Measurements from ENCODE around the gene LIN9. TPM values are rescaled to one million over a fixed set of nuclear protein-coding genes. Genes with fewer than 3 reads are reported as not detected.

The LIN9 gene
- total RNA-seq, 4 donors from 2014 or later: 0.59 to 15.1 (median 3.9) TPM

- no peak for TF ChIP-seq POLR2A (IDR thresholded peaks at IDR 0.05)
- TF ChIP-seq, protein P1, sequence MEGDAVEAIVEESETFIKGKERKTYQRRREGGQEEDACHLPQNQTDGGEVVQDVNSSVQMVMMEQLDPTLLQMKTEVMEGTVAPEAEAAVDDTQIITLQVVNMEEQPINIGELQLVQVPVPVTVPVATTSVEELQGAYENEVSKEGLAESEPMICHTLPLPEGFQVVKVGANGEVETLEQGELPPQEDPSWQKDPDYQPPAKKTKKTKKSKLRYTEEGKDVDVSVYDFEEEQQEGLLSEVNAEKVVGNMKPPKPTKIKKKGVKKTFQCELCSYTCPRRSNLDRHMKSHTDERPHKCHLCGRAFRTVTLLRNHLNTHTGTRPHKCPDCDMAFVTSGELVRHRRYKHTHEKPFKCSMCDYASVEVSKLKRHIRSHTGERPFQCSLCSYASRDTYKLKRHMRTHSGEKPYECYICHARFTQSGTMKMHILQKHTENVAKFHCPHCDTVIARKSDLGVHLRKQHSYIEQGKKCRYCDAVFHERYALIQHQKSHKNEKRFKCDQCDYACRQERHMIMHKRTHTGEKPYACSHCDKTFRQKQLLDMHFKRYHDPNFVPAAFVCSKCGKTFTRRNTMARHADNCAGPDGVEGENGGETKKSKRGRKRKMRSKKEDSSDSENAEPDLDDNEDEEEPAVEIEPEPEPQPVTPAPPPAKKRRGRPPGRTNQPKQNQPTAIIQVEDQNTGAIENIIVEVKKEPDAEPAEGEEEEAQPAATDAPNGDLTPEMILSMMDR (IDR thresholded peaks at IDR 0.05): no peak
- Histone ChIP-seq H3K4me1 (no peaks in the 10 kb centered on the region), H3K4me3 (peak overlapping the region; percentile 68 to 73), H3K27ac (peak overlapping the region; percentile 85 to 90), H3K36me3 (no peaks in the 10 kb centered on the region), H3K9me3 (no peaks in the 10 kb centered on the region), H3K27me3 (no peaks in the 10 kb centered on the region)
- DNase-seq: no peak
- intact Hi-C loops (cut with DNase I; ENCODE audit: low total_unique reads): no loop called here
These were observed 121.6 kb downstream of the LIN9 start for GRCh38 chr1:226187380-226187779.

GRCh38 chr1:226187019-226187322 is 122.0 kb downstream of the LIN9 start:
- Histone ChIP-seq H3K27ac (peak overlapping the region; percentile 85 to 90), H3K4me1 (peaks cover 0 to 4% of the 10 kb centered on the region in 2 donors), H3K4me3 (peak overlapping the region; percentile 68 to 73), H3K27me3 (no peaks in the 10 kb centered on the region), H3K36me3 (no peaks in the 10 kb centered on the region), H3K9me3 (no peaks in the 10 kb centered on the region)
- DNase-seq: no peak
- intact Hi-C loops (cut with DNase I; ENCODE audit: low total_unique reads): no loop called here
- TF ChIP-seq POLR2A (IDR thresholded peaks at IDR 0.05): no peak
- TF ChIP-seq, protein P1 (IDR thresholded peaks at IDR 0.05): no peak

DNA sequence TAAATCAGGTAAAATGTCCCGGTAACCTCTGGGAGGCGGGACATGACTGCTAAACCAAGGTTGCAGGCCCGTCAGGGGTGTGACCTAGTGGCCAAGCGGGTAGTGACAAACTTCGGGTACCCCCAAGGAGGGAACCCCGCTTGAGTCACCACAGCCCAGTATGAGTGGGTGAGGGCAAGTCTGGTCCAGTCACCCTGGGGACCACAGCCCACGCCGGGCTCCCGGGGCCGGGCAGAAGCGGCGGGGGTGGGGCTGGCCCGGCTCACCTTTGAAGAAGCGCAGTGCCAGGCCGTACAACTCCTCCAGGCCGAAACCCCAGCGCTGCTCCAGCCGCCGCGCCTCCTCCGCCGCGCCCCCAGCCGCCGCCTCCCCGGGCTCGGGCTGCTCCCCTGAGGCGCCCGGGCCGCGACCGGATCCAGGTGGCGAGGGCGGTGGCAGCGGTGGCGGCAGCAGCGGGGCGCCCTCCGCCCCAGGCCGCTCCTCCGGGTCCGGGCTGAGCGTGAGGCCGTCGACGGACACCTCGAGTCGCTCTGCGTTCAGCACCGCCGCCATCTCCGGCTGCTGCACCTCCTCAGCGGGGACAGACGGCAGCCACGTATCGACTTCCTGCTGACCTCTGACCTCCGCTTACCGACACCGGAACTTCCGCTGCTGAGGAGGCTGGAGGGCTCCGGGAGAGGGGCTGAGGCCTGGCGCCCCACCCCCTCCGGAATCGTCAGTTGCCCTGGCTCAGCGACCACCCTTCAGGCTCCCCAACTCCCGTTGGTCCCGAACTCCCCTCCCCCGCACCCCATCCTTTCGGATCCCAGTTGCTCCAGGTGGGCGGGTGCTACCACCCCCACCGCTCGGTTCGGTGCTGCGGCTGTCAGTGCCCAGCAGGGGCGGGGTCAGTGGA is 122.6 kb downstream of the LIN9 start, which contains the start of gene ACBD3:
ACBD3 (minus strand) TSS at position 618 of the 895 bp plus-strand sequence; CDS start at position 552, 66 bp downstream.
- Histone ChIP-seq H3K36me3 (no peaks in the 10 kb centered on the region), H3K9me3 (no peaks in the 10 kb centered on the region), H3K4me1 (peaks cover 0 to 6% of the 10 kb centered on the region in 2 donors), H3K27me3 (no peaks in the 10 kb centered on the region), H3K27ac (peak within 1 kb of the TSS; percentile 85 to 90), H3K4me3 (peak within 1 kb of the TSS; percentile 68 to 73)
- peak; percentile 64 to 92 for TF ChIP-seq POLR2A (IDR thresholded peaks at IDR 0.05)
- TF ChIP-seq, protein P1 (IDR thresholded peaks at IDR 0.05): peak in 2 of 4 experiments; percentile 29 to 33
- peak; percentile 87 to 89 for DNase-seq
- intact Hi-C loops (cut with DNase I; ENCODE audit: low total_unique reads): no loop called here

DNA sequence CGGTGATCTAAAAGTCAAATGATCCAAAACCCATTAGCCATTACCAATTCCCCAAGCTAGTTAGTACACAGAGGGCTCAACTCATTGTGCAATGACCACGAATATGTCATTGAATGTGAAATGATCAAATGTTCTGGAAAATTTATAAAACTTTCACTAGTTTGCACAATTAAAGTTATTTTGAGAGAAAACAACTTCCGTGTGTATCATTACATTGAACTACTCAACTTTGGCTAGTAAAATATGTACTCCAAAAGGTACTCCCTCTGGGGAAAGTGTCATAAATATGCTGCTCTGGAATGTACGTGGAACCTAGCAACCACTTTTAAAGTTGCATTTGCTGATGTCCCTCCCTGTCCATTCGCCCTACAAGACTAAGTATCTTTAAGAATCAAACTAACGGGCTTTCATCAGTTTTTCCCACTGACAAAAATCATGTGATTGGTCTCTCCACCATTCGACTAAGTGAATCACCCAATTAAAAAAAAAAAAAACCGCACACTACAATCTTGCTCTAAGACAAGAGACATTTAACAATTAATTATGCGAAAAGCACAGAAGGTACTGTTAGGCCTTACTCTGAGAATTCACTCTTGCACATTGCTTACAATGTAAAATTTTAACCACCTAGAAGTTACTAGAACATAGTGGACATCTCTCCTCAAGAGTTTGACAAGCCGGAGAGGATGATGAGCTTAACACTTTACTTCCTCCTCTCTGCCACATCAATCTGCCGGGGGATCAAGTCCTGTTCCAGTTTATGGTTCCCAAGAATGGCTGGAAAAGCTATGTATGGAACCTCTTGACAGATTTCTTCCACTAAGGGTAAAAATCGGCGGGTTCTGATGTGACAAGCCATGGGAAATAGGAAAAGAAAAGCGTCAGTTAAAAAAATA is 123.6 kb downstream of the LIN9 start:
- H3K9me3 ChIP-seq: no peaks in the 10 kb centered on the region
- H3K27me3 ChIP-seq: no peaks in the 10 kb centered on the region
- TF ChIP-seq, protein P1 (IDR thresholded peaks at IDR 0.05): no peak
- TF ChIP-seq POLR2A (IDR thresholded peaks at IDR 0.05): no peak
- H3K4me1 ChIP-seq: peaks cover 0 to 6% of the 10 kb centered on the region in 2 donors
- peak overlapping the region; percentile 68 to 73 for H3K4me3 ChIP-seq
- DNase-seq: no peak
- H3K36me3 ChIP-seq: no peaks in the 10 kb centered on the region
- peak overlapping the region; percentile 85 to 90 for H3K27ac ChIP-seq
- intact Hi-C loops (cut with DNase I; ENCODE audit: low total_unique reads): no loop called here
